T-helper 1 cell treated with Interleukin-12 subunit alpha and Interleukin-12 subunit beta and Interleukin-4 antibody, amounts not matched to agents 30 μg/mL and 1 μg/mL, for 36 hours (primary cell): ENCODE results near the gene ABCF3.
A peak's percentile ranks its signal among the peaks of the same experiment; 100 is the strongest.

Experiments
- H3K27ac Mint-ChIP-seq: one replicate; pipeline ENCODE4 v1.8.0; 2021; ENCODE audit warnings: mild to moderate bottlenecking, mixed read lengths
- H3K27me3 Mint-ChIP-seq: one replicate; pipeline ENCODE4 v1.8.0; 2021; ENCODE audit warnings: low read depth, mixed read lengths
- H3K36me3 Mint-ChIP-seq: one replicate; pipeline ENCODE4 v1.8.0; 2021; ENCODE audit warnings: low read depth, mixed read lengths
- H3K4me1 Mint-ChIP-seq: one replicate; pipeline ENCODE4 v1.8.0; 2021; ENCODE audit warnings: low read depth, mixed read lengths
- H3K4me3 Mint-ChIP-seq: one replicate; pipeline ENCODE4 v1.8.0; 2021; ENCODE audit warnings: mild to moderate bottlenecking, moderate library complexity, mixed read lengths
- H3K9me3 Mint-ChIP-seq: one replicate; pipeline ENCODE4 v1.8.0; 2021; ENCODE audit warnings: mixed read lengths

The ABCF3 gene

DNA sequence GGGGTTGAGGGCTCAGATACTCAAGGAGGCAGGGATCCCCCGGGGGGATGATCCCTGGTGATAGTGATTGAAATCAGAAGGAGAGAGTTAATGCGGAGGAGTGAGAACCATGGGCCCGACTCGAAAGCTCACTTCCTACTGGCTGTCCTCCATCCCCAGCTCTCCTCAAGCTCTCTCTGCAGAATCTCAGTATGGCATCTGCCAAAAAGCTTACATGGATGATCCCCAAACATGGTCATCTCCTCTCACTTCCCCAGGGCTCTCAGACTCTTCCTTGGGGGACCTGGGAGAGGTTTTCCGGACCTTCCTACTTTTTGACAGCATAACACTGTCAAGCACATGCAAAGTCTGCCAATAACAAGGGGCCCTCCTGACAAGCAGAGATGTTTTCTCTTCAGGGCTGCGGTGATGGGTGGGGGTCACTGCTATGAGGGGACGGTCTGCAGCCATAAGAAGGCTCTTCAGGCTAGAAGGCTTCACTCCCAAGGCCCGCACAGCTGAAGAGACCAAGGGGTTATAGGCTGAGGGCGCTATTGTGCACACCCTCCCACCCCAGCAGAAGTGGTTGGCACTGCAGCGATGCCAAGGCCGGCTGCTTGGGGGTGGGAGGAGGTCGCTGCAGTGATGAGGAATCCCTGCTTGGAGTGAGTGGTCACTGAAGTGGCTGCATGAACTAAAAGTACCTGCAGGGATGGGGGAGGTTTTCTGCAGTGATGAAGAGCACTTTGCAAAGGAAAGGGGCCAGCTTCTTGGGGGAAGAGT lies 42.6 kb downstream of the ABCF3 start:
- Mint-ChIP-seq H3K27me3 (peaks cover 71% of the 10 kb centered on the region), H3K36me3 (no peaks in the 10 kb centered on the region), H3K9me3 (no peaks in the 10 kb centered on the region), H3K27ac (no peak overlapping the region), H3K4me1 (peaks cover 12% of the 10 kb centered on the region), H3K4me3 (peak overlapping the region; percentile 28)

DNA sequence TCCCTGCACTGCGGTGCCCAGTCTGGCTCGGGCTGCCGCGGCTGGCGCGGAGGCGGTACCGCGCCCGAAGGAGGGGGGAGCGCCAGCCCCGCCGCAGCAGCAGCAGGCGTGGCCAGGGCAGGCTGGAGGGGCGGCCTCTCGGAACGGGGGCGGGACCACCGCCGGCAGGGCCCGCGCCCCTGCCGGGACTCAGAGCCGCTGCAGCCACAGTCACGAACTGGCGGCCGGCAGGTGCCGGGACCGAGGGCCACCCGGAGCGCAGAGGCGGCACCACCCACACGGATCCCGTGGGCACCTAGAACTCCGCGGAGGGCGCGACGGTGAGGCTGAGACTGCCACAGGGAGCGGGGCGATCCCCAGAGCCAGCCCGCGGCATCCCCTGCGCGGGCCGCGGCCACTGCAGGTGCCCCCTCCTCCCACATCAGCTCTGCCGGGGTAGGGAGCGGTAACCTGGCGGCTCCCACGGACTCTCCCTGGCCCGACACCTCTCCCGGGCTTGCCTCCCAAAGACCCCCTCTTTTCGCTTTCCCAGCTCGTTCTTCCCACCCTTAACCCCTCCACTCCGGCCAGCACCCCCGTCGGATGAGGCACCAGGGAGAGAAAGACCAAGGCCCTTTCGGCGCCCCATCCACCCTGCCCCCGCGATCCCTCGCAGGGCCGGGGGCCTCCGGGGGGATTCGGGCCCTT lies 43.5 kb downstream of the ABCF3 start, which contains the start of gene VWA5B2:
Gene VWA5B2, plus strand, starts transcription at position 192 of the 687 bp plus-strand sequence. CDS start 944 bp downstream, outside the sequence.
- H3K36me3 Mint-ChIP-seq, result no peaks in the 10 kb centered on the region
- no peak within 1 kb of the TSS for H3K27ac Mint-ChIP-seq
- no peaks in the 10 kb centered on the region for H3K9me3 Mint-ChIP-seq
- H3K4me3 Mint-ChIP-seq, result peak within 1 kb of the TSS; percentile 28
- H3K4me1 Mint-ChIP-seq, result peaks cover 12% of the 10 kb centered on the region
- H3K27me3 Mint-ChIP-seq, result peaks cover 65% of the 10 kb centered on the region

DNA sequence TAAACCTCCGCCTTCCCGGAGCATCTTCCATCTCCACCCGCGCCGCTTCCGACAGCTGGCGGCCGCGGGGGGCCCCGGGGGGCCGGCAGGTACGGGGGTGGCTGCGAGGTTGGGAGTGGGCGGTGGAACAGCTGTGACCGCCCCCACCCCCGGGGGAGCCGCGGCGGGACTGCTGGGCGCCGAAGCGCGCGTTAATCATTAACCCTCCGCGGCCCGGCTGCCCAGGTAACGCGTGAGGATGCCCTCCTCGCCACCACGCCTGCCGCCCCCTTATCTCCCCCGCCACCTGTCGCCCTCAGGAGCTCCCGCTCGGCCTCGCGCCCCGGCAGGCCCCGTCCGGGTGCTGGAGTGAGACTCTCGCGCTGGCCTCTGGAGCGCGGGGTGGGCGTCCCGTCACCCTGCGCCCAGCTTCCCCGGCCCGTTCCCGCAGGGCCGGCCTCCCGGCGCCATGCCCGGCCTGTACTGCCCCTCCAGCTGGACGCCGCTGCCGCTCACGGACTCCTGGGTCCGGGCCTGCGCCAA lies 44.1 kb downstream of the ABCF3 start:
- Mint-ChIP-seq H3K4me1 (peaks cover 12% of the 10 kb centered on the region), H3K9me3 (no peaks in the 10 kb centered on the region), H3K4me3 (no peak overlapping the region), H3K36me3 (no peaks in the 10 kb centered on the region), H3K27me3 (peaks cover 64% of the 10 kb centered on the region), H3K27ac (no peak overlapping the region)

DNA sequence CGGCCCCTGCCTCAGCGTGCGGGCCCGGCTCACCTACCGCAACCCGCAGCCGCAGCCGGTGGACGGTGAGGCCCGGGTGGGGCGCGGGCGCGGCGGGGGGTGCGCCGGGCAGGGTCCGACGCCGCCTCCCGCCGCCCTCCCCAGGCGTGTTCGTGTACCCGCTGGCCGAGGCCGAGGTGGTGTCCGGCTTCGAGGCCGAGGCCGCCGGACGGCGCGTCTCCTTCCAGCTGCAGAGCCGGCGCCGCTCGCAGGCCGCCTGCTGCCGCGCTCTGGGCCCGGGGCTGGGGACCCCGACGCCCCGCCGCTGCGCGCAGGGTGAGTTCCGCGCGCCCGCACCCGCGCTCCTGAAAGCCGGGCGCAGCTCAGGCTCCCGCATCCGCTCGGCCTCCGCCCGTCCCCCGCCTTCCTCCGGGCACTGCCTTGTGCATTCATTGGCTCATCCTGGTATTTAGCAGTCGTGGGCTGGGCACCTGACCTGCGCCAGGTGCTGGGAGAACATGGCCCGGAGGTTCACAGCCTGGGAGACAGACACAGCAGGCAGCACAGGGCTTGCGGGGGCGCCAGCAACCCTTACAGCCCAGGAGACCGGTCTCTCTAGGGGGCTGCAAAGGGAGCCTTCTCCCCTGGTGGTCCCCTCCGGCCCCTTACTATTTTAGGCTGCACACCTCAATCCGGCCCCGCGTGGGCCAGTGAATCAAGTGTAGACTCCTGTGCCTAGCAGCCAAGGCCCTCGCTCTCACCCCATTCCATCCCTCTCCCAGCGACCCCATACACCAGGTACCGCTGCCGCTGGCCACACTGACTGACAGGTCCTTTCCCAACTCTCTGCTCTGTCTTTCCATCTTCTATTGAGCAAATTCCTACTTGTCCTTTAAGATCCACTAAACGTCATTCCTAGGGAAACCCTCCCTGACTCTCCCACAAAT lies 44.9 kb downstream of the ABCF3 start:
- H3K27me3 Mint-ChIP-seq, result peaks cover 59% of the 10 kb centered on the region
- H3K4me3 Mint-ChIP-seq, result peak overlapping the region; percentile 57
- peaks cover 12% of the 10 kb centered on the region for H3K4me1 Mint-ChIP-seq
- H3K27ac Mint-ChIP-seq, result no peak overlapping the region
- H3K36me3 Mint-ChIP-seq, result no peaks in the 10 kb centered on the region
- no peaks in the 10 kb centered on the region for H3K9me3 Mint-ChIP-seq

DNA sequence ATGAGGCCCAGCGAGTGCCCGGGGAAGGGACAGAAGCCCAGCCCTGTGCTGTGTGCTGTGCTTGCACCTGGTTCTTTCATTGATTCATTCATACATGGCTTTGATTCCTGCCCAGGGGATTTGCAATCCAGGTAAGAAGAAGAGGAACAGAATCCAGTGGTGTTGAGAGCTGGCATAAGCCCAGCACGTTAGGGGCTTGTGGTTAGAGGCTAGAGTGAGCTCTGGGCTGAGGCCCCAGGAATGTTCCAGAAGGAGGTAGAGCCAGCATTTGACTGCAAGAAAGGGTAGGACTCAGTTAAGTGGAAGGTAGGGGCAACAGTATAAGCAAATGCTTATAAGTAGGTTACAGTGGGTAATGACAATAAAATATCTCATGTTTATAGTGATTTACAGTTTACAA lies 45.7 kb downstream of the ABCF3 start:
- H3K9me3 Mint-ChIP-seq, result no peaks in the 10 kb centered on the region
- H3K4me3 Mint-ChIP-seq, result peak overlapping the region; percentile 57
- H3K4me1 Mint-ChIP-seq, result peaks cover 12% of the 10 kb centered on the region
- no peak overlapping the region for H3K27ac Mint-ChIP-seq
- H3K27me3 Mint-ChIP-seq, result peaks cover 51% of the 10 kb centered on the region
- H3K36me3 Mint-ChIP-seq, result no peaks in the 10 kb centered on the region

DNA sequence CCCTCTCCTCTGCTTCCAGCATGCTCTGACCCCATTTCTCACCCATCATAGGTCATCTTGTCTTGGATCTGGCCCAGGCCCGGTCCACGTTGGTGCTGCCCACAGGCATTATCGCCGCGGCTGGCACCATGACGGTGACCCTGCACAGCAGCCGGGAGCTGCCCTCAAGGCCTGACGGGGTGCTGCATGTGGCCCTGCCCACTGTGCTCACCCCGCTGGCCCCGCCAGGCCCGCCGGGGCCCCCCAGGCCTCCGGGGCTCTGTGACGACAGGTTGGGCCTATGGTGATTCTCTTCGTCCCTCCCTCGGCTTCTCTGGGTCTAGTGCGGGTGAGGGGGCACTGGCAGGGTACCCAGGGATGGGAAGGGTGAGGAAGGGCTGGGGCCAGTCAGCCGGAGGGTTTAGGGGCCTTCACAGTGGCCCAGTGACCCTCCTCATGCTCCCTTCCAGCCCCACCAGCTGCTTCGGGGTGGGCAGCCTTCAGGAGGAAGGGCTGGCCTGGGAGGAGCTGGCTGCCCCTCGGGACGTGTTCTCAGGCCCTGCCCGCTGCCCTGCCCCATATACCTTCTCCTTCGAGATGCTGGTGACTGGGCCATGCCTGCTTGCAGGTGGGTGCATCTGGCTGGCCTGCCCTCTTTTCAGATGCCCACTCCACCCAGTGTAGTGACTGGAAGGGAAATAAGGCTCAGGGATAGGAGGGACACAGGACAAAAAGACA lies 47.3 kb downstream of the ABCF3 start:
- Mint-ChIP-seq H3K4me1 (peaks cover 12% of the 10 kb centered on the region), H3K27ac (no peak overlapping the region), H3K36me3 (no peaks in the 10 kb centered on the region), H3K4me3 (no peak overlapping the region), H3K27me3 (peaks cover 37% of the 10 kb centered on the region), H3K9me3 (no peaks in the 10 kb centered on the region)

DNA sequence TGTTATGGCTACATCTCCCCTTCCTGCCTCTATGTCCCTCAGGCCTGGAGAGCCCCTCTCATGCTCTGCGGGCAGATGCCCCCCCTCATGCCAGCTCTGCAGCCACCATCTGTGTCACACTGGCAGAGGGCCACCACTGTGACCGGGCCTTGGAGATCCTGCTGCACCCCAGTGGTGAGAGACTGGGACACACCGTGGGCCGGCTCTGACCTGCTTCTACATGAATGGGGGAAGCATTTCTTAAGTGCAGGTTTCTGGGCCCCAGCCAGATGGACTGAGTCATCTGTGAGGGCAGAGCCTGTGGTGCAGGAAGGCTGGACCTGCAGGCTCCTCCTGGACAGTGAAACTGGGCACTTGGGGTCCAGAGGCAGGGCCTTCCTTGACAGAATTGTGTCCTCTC lies 48.2 kb downstream of the ABCF3 start:
- Mint-ChIP-seq H3K9me3 (no peaks in the 10 kb centered on the region), H3K27ac (no peak overlapping the region), H3K27me3 (peaks cover 28% of the 10 kb centered on the region), H3K4me3 (no peak overlapping the region), H3K4me1 (peaks cover 7% of the 10 kb centered on the region), H3K36me3 (no peaks in the 10 kb centered on the region)

DNA sequence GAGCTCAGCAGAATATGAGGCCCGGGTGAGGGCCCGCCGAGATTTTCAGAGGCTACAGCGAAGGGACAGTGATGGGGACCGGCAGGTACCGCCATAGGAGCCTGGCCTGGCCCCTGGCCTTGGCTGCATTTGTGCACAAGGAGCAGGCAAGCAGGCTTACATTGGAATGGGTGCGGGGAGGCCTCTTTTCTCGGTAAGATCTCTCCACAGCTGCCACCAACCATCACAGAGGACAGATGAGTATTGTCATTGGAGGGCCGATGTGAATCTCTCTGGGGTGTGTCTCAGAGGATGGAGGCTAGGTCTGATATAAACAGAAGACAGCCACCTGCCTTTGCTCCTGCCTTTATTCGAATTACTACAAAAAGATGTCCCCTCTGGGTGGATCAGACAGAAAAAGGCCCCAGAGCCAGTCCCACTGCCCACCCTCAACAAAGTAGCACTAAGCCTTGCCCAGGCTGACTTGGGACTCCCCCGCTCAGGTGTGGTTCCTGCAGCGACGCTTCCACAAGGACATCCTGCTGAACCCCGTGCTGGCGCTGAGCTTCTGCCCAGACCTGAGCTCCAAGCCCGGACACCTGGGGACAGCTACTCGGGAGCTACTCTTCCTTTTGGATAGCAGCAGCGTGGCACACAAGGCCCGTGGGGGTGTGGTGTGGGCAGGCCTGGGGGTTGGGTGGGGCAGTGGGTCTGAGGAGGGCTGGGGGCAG lies 48.8 kb downstream of the ABCF3 start:
- peaks cover 24% of the 10 kb centered on the region for H3K27me3 Mint-ChIP-seq
- no peak overlapping the region for H3K4me3 Mint-ChIP-seq
- H3K36me3 Mint-ChIP-seq, result no peaks in the 10 kb centered on the region
- no peaks in the 10 kb centered on the region for H3K9me3 Mint-ChIP-seq
- H3K27ac Mint-ChIP-seq, result no peak overlapping the region
- H3K4me1 Mint-ChIP-seq, result peaks cover 7% of the 10 kb centered on the region

DNA sequence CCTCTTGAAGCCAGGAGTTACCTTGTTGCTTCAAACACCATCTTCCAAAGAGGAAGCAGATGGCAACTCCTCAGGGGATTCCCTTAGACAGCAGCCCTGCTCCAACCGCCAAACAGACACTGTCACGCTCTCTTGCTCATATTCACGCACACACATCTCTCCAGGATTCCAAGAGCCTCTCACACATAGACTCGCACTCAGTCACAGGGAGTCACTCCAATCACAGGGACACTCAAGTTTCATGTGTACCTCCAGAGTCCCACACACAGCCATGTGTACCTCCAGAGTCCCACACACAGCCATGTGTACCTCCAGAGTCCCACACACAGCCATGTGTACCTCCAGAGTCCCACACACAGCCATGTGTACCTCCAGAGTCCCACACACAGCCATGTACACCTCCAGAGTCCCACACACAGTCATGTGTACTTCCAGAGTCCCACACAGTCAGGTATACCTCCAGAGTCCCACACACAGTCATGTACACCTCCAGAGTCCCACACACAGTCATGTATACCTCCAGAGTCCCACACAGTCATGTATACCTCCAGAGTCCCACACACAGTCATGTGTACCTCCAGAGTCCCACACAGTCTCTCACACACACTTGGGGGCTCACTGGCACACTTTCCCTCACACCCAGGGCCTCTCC lies 49.5 kb downstream of the ABCF3 start:
- Mint-ChIP-seq H3K27ac (no peak overlapping the region), H3K27me3 (peaks cover 24% of the 10 kb centered on the region), H3K36me3 (no peaks in the 10 kb centered on the region), H3K9me3 (no peaks in the 10 kb centered on the region), H3K4me1 (peaks cover 7% of the 10 kb centered on the region), H3K4me3 (no peak overlapping the region)

DNA sequence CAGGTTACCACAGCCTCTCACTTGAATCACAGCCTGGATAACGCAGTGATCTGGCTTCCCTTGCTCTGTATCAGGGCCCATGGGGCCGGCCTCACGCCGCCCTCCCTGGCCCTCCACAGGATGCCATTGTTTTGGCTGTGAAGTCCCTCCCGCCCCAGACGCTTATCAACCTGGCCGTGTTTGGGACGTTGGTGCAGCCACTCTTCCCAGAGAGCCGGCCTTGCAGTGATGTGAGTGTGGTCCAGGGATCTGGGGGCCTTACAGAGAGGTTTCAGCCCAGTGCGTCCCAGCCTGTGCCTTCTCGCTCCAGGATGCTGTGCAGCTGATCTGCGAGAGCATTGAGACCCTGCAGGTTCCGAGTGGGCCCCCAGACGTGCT lies 50.0 kb downstream of the ABCF3 start:
- H3K27ac Mint-ChIP-seq, result no peak overlapping the region
- peaks cover 21% of the 10 kb centered on the region for H3K27me3 Mint-ChIP-seq
- H3K36me3 Mint-ChIP-seq, result no peaks in the 10 kb centered on the region
- peaks cover 5% of the 10 kb centered on the region for H3K4me1 Mint-ChIP-seq
- no peaks in the 10 kb centered on the region for H3K9me3 Mint-ChIP-seq
- H3K4me3 Mint-ChIP-seq, result no peak overlapping the region

DNA sequence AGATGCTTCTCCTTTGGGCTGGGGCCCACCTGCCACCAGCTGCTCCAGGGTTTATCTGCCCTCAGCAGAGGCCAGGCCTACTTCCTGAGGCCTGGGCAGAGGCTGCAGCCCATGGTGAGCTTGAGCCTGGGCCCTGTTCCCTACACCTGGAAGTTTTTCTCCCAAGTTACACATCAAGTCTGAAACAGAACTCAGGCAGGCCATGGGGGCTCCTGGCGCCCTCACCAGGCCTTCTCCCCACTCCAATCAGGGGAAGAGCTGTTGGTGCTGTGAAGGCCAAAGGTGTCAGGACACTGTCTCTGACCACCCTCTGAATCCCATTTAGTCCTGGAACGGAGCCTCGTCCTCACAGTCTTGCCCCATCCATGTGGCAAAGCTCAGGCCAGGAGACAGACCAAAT lies 50.6 kb downstream of the ABCF3 start:
- peaks cover 15% of the 10 kb centered on the region for H3K27me3 Mint-ChIP-seq

DNA sequence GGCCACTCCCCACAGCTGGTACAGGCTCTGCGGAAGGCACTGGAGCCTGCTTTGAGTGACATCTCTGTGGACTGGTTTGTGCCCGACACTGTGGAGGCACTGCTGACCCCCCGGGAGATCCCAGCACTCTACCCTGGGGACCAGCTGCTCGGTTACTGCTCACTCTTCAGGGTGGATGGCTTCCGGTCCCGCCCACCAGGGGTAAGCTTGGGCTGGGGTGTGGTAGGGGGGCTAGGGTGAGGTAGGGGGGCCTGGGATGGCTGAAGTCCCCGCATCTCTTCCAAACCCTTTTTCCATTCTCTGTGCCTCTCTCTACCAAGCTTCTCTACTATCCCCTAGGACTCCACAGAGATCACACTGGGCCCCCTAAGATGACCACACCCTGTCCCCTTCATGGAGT lies 51.2 kb downstream of the ABCF3 start:
- peaks cover under 1% of the 10 kb centered on the region for H3K36me3 Mint-ChIP-seq
- no peak overlapping the region for H3K27ac Mint-ChIP-seq
- H3K4me1 Mint-ChIP-seq, result no peaks in the 10 kb centered on the region
- H3K27me3 Mint-ChIP-seq, result peaks cover 9% of the 10 kb centered on the region
- H3K4me3 Mint-ChIP-seq, result no peak overlapping the region
- H3K9me3 Mint-ChIP-seq, result no peaks in the 10 kb centered on the region

More for the DNA sequence above, 50.6 kb downstream of the ABCF3 start:
- Mint-ChIP-seq H3K36me3 (no peaks in the 10 kb centered on the region), H3K4me1 (no peaks in the 10 kb centered on the region), H3K27ac (no peak overlapping the region), H3K4me3 (no peak overlapping the region), H3K9me3 (no peaks in the 10 kb centered on the region)

DNA sequence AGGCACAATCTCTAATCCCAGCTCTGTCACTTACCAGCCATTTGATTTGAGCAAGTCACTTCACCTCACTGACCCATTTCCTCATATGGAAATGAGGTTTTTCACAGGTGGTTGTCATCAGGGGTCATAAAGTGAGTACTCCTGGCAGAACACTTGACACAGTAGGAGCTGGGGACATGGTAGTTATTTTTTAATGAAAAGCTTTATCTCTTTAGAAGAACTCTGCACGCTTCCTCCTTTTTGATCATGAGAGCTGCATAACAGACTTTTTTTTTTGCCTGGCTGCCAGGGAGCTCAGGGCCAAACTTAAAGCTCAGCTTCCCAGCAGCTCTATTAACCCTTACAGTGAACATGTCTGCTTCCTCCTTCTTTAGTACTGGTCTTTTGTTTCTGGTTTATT lies 51.8 kb downstream of the ABCF3 start:
- Mint-ChIP-seq H3K4me1 (no peaks in the 10 kb centered on the region), H3K4me3 (no peak overlapping the region), H3K27ac (no peak overlapping the region), H3K36me3 (peaks cover 7% of the 10 kb centered on the region), H3K9me3 (no peaks in the 10 kb centered on the region), H3K27me3 (peaks cover 3% of the 10 kb centered on the region)
